WERI-Rb-1 (cell line): ENCODE measurements around the gene PEAK1.

ENCODE experiments used
- DNase-seq: peaks from one replicate; pipeline ENCODE4 v3.0.0-alpha.2; 2020
- H3K27ac ChIP-seq: fragments of 250-450 bp; sonication (Bioruptor Pico); 2 replicates; pipeline ENCODE4 v1.5.1; 2020; ENCODE audit warnings: mild to moderate bottlenecking, moderate library complexity
- H3K27me3 ChIP-seq: fragments of 250-450 bp; sonication (Bioruptor Pico); 2 replicates; pipeline ENCODE4 v1.5.1; 2021; ENCODE audit warnings: mild to moderate bottlenecking, low read depth, moderate library complexity; ENCODE audit not compliant: insufficient read depth, severe bottlenecking
- H3K36me3 ChIP-seq: fragments of 250-450 bp; sonication (Bioruptor Pico); 2 replicates; pipeline ENCODE4 v1.5.1; 2020; ENCODE audit warnings: mild to moderate bottlenecking, moderate library complexity
- H3K4me3 ChIP-seq: 2 replicates; pipeline ENCODE4 v1.5.1; 2011; ENCODE audit warnings: low read depth, mild to moderate bottlenecking, control low read depth, low read length
- H3K9me3 ChIP-seq: fragments of 250-450 bp; sonication (Bioruptor Pico); 2 replicates; pipeline ENCODE4 v1.5.1; 2021; ENCODE audit warnings: mild to moderate bottlenecking, moderate library complexity; ENCODE audit not compliant: severe bottlenecking
- CTCF ChIP-seq: IDR thresholded peaks from 2 replicates; pipeline ENCODE4 v1.5.1; 2011; ENCODE audit warnings: low read depth, mild to moderate bottlenecking, control low read depth, inconsistent platforms, low read length

PEAK1 gene

GRCh38 chr15:77420610-77421369, 886 bp upstream of the PEAK1 start, which contains the start of gene HMG20A:
HMG20A (plus strand) TSS chr15:77420888; CDS start chr15:77458408, 37,520 bp downstream.
- Histone ChIP-seq H3K27me3 (no peaks in the 10 kb centered on the region), H3K4me3 (peak within 1 kb of the TSS; percentile 96), H3K9me3 (no peaks in the 10 kb centered on the region), H3K27ac (peak within 1 kb of the TSS; percentile 93), H3K36me3 (no peaks in the 10 kb centered on the region)
- TF ChIP-seq CTCF, result no peak
- DNase-seq, result peak; percentile 68

- Histone ChIP-seq H3K27me3 (no peaks in the 10 kb centered on the region), H3K4me3 (peak overlapping the region; percentile 96), H3K27ac (peak overlapping the region; percentile 88), H3K9me3 (no peaks in the 10 kb centered on the region), H3K36me3 (no peaks in the 10 kb centered on the region)
- peak; percentile 32; the same call in 1 of the 2 replicates for TF ChIP-seq CTCF
- DNase-seq, result peak; percentile 46
Measured at GRCh38 chr15:77418966-77419835, 703 bp downstream of the PEAK1 start.

DNA sequence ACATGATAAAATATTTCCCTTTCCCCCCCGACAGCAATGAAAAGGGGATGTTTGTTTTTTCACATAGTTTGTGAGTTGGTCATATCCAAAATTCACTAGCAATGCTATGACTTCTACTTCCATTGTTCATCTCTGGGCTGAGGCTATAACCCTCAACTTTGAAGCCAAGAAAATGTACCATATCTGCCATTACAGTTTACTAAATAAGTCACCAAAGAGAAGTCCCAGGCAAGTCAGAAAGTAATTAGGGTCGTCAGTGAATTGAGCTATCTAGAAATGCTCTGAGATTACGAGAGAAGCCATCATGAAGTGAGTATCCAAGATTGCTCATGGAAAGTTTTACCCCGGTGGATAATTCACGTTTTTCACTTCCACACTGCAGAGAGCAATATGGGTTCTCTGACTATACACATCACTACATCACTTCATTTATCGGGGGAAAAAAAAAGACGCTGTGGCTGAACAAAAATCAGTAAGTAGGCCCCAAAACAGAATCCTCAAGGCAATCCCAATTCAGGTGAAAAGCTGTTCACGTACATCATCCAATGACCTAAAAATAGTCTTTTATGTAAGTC, 1.4 kb downstream of the PEAK1 start:
- Histone ChIP-seq H3K36me3 (no peaks in the 10 kb centered on the region), H3K9me3 (no peaks in the 10 kb centered on the region), H3K27me3 (no peaks in the 10 kb centered on the region), H3K27ac (no peak overlapping the region), H3K4me3 (peak overlapping the region; percentile 96)
- no peak for TF ChIP-seq CTCF
- no peak for DNase-seq

- no peak for DNase-seq
- H3K36me3 ChIP-seq, result no peaks in the 10 kb centered on the region
- no peaks in the 10 kb centered on the region for H3K27me3 ChIP-seq
- TF ChIP-seq CTCF, result no peak
- no peaks in the 10 kb centered on the region for H3K9me3 ChIP-seq
- no peak overlapping the region for H3K4me3 ChIP-seq
- no peak overlapping the region for H3K27ac ChIP-seq
Measured at GRCh38 chr15:77417602-77418001, 2.3 kb downstream of the PEAK1 start.

GRCh38 chr15:77416954-77417353, 3.0 kb downstream of the PEAK1 start:
- Histone ChIP-seq H3K27ac (no peak overlapping the region), H3K27me3 (no peaks in the 10 kb centered on the region), H3K36me3 (no peaks in the 10 kb centered on the region), H3K9me3 (no peaks in the 10 kb centered on the region), H3K4me3 (no peak overlapping the region)
- no peak for TF ChIP-seq CTCF
- no peak for DNase-seq
